Measurements from ENCODE around the gene MRPL3.

Gene MRPL3

DNA sequence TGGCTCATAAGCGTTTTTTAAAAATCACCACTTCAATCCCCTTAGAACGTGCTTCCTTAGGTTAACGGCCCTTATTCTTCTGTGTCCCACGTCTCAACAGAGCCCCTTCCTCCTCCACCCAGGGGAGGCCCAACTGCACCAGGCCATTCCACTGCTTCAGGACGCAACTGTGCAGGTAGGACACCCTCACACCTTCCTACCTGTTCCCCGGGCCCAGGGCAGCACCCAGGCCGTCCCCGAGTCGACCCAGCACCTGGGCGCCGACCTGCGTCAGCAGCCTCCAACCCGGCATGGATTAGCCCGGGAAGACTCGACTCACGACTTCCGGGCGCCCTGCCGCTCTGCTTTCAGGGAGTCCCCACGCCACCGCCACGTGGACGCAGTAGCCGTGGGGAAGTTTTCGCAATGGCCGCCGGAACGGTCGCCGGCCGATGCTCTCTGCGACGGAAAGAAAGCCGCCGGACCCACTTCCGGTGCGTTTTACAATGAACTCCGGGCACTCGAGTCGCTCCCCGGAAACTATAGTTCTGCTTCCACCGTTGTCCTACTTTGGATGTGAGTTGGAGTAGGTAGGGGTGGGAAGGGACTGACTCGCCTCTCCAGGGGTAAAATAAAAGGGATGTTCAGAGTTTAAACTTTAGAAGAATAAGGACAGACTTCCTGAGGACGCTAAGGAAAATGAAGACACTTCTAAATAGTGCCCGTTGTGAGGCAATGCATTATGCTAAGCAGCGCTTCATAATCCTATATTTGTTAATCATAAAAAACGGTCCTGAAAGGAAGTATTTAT lies at the start of gene MRPL3:
TSS of gene MRPL3 (minus strand) at position 442 of the 790 bp plus-strand sequence. CDS start at position 292, 150 bp downstream.
- DNase-seq: peak; percentile 77

DNA sequence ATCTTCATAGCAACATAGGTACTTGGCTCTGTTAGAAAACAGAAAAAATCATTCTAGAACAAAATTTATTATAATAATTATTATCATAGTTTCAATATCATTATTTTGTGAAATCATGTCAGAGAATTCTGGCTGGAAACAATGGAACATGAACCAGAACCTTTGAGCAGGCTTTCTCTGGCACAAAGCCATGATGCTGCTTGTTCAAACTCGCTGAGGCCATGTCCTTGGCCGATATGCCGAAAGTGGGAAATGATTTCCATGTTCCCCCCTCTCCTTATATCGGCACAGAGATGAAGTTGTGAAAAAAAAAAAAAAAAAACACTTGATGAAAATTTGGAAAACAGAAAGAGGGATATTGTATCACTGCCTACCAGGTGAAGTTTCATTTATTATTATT lies 49.0 kb upstream of the MRPL3 start:
- no peak for DNase-seq

DNA sequence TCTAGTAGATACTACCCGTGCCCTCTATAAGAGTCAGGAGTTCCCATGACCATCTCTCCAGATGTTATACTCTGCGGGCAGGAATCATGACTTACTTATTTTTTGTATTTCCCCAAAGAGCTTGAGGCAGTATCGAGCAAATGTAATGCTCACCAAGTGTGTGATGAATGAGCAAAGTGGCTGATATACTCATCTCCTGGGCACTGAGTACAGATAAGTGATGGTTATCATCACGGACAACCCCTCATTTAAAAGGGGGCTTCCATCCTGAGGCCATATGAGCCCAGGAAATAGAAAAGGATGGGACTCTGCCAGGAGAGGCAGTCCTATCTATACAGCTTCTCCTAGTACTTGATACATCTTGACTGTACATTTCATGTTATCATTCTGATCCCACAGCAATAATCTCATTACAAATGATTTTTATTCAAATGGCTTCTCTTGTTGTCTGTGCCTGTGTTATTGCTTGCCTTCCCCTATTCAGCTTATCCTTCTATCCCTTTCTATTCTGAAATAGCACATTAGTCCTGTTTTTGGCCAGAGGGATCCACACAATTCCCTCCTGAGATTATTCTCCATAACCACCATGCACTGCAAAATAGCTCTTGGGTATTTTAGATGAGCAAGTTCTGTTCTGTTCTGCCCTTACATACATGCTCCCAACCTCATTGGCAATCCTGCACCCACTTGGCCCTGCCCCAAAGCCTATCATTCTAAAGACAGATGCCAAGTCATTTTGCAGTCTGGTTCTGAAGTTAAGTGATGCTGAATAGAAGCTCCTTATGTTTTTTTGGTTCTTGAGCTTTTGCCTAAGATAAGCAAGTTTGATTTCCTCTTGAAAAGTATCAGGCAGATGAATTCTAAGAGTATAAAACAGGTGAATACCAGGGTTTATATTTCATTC lies 48.0 kb upstream of the MRPL3 start:
- DNase-seq: no peak

DNA sequence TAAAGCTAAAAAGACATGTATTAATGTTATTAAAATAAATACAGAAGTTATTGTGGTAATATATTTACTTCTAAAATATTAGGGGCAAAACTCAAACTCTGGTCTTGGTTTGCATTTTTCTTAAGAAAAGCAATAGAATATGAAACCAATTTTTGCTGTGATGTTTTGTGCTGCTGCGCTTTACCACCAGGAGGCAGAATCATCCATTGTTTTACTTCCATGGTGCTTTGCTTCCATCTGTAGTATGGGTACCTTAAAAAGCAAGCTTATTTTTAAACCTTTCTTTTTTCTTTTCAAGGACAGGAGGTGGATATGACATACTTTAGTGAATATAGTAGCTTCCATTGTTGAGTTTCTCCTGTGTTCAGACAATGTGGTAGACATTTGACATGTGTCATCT lies 46.6 kb upstream of the MRPL3 start:
- DNase-seq: no peak

DNA sequence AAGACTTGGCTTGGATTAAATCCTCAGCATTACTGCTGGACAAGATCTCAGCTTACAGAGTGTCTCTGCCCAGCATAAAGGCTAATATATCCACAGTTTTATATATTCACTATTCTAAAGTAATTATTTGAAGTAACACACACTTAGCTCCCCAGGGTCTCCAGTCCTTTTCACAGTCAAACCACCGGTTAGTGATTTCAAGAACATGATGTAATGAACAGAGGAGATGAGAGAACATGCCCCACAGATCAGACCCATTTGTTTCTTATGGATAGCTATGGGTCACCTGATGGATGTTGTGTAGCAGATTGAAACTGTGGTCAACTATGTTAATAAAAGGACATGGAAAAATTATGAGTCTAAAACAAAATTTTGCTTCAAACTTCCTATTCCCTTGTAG lies 44.8 kb upstream of the MRPL3 start:
- no peak for DNase-seq

DNA sequence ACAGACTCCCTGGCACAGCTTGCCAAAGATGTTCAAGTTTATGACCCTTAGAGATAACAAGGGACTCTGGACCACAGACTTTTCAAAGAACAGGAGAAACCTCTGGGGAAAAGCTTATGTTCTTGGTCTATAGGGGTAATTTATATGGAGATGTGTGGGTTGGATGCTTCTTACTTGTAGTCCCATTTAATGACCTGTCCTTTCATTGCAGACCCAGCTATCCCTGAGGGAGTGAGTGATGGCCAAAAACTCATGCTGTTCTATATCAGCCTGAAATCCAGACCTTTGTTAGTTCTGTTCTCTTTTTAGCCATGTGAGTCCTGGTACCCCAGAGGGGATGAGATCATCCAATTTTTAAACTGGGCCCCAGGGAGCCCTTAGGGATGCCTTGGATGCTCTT lies 43.7 kb upstream of the MRPL3 start:
- DNase-seq: no peak

DNA sequence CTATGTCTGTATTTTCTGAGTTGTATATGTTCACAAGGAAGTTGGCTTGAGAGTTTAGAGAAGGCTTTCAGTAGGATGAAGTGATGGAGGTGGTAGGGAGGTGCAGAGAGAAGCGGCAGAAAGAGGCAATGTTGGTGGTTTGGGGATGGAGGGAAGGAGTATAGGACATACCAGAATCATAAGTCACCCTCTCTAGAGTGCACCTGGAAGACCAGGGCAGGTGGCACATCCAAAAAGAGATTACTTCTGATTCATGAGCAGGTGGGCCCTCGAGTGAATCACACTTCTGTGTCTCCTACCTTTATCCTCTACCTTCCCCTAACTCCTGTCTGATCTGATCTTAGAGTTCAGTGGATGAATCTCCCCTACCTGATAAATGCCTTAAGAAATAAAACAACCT lies 41.8 kb upstream of the MRPL3 start:
- DNase-seq: no peak

DNA sequence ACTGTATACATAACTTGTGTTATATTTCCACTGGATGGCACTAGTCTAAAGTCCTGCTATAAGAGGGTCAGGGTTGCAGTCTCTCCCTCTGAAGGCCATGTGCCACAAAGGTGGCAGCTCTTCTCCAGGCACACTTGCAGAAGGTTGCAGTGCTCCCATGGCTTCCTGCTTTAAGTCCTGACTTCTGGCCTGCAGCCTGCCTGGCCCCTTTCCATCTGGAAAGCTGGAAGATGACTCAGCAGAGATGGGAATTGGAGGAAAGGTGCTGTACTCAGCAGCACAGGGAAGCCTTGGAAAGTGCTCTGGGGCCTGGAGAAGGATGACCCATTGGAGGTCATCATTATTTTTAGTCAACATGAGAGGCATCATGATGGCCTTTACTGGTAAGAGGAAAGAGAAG lies 40.9 kb upstream of the MRPL3 start:
- DNase-seq: no peak

DNA sequence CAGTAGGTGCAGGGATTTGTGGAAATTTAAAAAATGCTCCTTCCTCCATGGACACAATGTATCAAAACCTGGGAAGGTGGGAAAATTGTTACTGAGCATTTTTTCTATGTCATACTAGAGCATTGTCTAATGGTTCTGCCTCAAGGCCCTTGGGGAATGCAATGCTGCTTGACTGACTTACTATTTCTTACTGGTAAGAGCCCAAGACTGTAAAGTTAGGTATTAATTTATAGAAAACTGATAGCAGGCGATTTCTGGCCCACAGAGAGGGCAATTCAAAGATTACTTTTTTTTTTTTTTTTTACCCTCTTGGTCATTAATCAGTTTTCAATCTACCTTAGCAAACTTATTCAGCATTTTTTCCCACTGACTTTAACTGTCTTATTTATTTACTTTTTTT lies 38.5 kb upstream of the MRPL3 start:
- DNase-seq: no peak

DNA sequence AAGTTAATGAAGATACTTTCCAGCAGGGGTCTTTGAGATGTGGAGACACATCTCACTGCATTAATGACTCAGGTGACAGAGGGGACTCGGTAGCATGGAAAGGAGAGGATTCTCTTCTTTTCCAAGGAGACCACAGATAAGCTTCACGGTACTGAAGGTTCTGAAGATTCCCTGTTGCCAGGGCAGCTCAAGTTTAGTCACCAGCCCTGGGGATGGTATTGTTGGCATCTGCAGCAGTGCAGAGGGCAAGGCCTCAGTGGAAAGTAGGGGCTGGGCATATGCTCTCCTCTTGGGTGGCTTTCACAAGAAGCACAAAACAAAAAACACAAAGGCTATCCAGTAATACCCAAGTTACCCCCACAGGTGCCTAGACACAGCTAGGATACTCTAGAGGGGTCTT lies 38.0 kb upstream of the MRPL3 start:
- DNase-seq: no peak

DNA sequence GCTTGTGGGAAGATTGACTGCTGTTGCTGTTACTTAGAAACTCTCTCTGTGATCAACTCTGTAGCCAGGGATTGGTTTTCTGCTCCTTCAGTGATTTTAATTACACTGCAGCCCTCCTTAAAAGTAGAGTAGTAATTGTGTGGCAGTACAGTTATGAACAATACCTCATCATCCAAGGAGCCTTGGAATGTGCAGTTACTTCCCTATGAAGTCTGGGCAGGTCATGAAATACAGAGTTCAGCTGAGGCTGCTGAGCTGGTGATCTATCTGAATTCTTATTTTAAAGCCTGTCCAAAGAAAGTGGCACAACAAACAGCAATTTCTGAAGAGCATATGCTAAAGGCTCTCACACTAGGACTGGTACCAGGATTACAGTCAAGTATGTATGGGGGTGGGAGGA lies 37.4 kb upstream of the MRPL3 start:
- DNase-seq: no peak

DNA sequence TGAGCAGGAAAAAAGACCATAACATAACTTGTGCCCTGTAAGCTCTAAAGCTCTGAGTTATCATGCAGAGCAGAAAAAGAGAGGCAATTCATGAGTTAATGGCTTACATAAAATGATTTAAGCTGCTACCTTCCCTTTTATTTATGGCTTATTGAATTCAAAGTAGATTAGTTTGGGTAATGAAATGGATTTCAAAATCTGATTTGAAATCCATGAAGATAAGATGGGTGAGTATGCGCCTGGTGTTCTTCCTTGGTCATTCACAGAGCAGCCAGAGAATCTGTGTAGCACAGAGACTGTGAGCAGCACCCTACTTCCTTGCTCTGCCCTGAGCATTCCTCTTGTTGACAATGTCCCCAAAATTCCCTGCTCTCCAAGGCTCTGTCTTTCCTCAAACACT lies 36.2 kb upstream of the MRPL3 start:
- no peak for DNase-seq

DNA sequence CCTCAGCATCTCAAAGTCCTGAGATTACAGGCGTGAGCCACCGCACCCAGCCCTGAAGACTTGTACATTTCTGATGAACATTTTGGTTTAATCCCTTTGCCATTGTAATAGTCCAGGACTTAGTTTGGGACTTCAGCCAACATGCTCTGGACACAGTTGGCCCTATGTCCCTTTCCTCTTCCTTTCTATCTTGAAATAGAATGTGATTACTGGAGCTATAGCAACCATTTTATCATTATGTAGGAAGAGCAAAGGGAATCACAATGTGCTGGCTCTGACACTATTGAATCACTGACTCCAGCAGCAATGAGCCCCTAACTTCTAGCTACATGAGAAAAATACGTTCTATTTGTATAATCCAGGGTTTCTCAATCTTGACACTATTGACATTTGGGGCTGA lies 34.8 kb upstream of the MRPL3 start:
- no peak for DNase-seq

DNA sequence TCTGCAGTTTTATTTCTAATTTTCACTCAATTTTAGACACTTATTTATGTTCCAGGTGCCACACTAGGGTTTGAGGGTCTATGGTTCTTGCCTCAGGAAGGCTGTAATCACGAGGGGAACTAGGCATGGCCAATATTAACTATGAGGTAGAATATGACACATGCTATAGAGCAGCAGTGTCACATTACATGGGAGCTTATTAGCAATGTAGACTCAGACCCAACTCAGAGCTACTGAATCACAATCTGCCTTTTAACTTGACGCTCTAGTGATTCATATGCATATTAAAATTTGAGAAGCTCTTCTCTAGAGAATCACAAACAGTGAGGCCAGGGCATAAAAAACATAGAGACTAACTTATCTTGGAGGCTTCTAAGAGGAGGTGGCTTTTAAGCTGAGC lies 32.8 kb upstream of the MRPL3 start:
- DNase-seq: no peak

DNA sequence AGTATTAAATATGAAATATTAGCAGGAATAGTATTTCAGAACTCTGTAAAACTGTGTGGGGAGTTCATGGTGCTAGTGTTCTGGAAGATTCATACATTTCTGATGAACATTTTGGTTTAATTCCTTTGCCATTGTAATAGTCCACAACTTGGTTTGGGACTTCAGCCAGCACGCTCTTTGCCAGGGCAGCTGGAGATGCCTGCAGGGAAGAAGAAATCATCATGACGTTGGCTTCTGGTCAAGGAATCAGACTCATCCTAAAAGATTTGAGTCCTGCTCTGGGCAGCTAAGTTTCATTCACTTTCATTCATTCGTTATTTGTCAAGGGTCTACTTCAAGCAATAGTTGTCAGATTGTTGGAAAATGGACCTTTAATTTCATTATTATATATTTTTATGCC lies 32.4 kb upstream of the MRPL3 start:
- DNase-seq: no peak

DNA sequence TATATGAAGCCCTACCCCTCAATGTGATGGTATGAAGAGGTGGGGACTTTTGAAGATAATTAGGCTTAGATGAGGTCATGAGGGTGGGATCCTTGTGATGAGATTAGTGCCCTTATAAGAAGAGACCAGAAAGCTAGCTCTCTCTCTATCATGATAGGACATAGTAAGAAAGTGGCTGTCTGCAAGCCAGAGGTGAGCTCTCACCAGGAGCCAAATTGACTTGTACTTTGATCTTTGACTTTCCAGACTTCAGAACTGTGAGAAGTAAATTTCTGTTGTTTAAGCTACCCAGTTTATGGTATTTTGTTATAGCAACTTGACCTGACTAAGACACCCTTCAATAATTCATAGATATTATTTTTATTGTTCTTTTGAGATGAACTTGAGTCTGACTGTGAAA lies 29.9 kb upstream of the MRPL3 start:
- DNase-seq: no peak

DNA sequence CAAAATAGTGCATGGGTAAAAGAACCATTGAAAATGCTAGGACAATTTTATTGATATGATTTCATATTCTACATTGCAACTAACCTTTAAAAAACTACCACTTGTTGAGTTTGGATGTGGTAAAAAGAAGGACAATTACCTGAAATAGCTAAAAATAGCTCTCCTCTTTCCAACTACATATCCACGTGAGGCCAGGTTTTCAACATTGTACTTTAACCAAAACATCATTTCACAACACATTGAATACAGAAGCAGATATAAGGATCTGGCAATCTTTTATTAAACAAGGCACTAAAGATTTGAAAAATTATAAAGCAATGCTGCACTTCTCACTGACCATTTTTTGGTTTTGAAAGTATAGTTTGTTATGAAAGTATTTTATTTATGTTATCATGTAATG lies 28.1 kb upstream of the MRPL3 start:
- no peak for DNase-seq

DNA sequence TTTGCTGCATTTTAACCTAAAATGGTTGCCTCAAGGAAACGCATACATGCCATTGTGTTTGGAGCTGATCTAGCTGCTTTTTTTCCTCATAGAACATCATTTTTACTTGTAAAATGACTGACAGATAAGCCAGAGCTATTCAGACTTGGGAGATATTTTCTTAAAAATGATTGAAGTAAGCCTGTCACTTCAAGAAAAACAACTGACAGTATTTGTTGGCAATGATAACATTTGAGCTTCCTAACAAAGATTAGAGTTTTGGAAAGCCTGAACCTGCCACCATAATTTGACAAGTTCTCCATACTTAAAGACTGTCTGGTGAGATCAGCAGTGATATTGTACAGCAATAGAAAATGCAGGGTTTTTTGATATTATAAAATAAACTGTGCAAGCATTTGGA lies 27.6 kb upstream of the MRPL3 start:
- no peak for DNase-seq

DNA sequence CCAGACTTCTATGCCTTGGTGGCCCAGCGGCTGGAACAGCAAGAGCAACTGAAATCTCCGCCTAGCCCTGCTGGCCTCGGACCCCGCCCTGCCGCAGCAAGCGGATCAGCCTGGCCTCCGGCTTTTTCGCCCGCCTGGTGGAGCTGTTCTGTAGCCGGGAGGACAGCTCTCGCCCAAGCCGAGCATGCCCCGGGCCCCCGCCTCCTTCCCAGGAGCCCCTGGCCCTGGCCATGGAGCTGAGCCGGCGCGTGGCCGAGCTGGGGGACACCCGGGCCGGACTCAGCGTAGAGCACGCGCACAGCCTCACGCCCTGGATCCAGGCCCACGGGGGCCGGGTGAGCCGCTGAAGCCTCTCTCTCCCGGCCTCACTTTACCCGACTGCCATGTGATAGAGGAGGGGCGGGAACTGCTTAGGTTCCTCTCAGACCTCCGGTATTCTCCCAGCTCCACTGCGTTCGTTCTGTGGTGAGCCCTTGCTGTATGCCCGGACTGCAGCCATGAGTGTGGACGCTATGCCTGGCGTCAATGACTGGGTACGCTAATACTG lies 24.1 kb upstream of the MRPL3 start:
- no peak for DNase-seq

DNA sequence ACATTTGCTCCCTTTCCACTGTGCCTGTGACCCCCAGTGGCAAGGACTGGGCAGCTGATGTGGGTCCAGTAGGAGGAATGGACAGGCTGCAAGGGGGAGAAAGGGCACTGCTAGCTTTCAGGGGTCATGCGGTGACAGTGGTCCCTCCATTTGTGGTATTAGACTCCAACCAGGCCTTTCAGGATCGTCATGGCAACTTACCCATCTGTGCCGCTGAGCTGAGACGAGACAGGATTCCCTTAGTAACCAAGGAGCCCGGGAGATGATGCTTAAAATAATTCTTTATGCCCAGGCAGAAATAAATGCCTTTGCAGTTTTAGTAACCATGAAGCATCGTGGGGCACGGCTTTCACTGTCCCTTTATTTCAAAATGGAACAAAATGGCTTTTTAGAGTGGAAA lies 15.9 kb upstream of the MRPL3 start:
- no peak for DNase-seq

DNA sequence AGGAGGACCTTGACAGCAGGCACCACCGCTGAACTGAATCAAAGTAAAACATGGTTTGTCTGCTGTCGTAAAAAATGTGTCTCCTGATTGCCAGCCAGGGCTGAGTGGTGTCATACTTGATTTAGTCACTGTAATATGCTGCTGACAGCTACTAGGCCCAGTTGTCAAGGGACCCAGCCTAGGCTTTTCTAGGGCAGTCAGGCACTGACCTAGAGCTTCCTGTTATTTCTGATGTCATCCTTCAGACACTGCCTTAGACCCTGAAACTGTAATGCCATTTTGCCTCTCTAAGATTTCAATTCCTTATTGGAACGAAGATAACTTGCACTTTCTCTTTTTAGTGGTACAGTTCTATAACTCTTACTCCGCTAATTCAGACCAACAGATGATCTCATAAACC lies 2.6 kb upstream of the MRPL3 start:
- DNase-seq: no peak

DNA sequence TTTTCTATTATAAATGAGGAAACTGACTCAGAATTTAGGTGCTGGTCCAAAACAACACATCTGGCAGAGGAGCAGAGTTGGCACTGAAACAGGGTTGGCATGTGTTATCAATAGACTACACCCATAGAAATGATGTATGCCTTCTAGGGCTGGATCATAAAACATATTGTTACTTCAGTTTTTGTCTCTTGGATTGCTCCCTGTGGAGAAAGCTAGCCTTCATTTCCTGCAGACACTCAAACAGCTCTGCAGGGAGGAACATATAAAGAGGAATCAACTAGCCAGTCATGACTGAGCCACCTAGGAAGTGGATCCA lies 507 bp upstream of the MRPL3 start:
- no peak for DNase-seq

DNA sequence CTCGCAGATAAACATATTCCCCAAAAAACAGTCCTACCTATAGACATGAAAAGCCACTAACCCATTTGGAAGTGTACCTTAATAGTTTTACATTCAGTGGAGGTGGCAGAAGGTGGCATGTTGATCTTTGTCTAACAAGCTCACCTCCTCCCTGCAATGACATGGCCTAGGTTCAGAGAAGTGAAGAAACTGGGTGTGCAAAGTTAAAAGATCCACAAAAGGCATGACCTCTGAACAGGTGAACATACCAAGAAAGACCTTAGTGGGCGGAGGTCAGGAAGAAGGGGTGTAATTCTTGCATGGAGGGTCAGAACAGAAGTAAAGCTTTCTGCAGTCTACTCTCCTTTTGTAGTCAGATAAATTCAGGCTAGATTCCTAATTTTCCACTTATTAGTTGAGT lies 822 bp downstream of the MRPL3 start:
- no peak for DNase-seq

DNA sequence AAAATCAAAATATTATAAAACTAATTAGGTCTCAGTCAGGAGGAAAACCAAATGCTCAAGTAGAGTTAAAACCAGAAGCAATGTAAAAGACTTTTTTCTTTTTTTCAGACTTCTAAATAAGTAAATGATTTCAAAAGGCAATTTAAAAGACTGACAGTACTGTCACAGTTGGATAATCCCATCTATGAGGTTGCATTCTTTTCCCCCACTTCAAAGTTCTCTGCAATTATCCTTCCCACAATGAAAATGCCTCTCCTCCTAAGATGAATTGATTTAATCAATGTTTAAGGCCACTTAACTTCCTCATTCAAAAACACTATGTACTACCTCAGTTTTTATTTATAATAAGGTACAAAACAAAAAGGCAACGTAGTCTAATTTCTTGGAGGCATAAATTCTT lies 8.1 kb downstream of the MRPL3 start:
- no peak for DNase-seq
